Measurements from ENCODE around the gene TRABD2B.

The TRABD2B gene

DNA sequence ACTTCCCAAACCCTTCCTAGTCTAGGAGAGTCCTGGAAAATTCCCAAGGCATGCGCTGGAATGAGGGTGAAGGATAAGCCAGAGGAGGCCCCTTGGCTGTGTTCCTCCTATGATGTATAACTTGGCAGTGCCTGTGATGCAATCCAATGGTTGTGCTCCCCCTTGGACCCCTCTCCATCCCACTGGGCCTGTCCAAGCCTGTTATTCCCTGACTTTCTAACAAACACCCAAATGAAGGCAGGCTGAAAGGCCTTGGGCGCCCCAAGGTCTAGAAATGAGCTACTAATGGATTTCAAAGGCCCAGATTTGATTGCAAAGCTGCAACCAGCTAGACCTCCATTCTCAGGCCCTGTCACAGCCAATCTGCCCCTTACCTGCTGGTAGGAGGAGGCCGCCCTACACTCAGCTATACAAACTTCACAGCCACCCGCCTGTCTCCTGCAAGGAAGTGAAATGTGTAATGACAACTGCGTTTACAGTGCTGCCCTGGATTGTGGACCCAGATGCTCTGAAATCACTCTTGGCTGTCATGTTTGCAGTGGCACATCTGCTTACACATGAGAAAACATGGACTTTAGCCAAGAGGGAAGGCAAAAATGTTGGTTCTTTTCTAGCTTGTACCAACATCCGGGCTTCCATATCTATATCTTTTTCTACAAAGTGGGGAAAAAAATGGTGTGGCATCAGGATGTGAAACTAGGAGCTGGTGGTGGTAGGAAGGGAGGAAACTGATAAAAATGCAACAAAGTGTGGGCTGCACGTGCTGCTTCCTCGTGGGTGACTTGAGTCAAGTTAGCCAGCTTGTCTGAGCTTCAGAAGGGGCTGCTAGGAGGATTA is 130.4 kb downstream of the TRABD2B start:
- TF ChIP-seq, protein P1, sequence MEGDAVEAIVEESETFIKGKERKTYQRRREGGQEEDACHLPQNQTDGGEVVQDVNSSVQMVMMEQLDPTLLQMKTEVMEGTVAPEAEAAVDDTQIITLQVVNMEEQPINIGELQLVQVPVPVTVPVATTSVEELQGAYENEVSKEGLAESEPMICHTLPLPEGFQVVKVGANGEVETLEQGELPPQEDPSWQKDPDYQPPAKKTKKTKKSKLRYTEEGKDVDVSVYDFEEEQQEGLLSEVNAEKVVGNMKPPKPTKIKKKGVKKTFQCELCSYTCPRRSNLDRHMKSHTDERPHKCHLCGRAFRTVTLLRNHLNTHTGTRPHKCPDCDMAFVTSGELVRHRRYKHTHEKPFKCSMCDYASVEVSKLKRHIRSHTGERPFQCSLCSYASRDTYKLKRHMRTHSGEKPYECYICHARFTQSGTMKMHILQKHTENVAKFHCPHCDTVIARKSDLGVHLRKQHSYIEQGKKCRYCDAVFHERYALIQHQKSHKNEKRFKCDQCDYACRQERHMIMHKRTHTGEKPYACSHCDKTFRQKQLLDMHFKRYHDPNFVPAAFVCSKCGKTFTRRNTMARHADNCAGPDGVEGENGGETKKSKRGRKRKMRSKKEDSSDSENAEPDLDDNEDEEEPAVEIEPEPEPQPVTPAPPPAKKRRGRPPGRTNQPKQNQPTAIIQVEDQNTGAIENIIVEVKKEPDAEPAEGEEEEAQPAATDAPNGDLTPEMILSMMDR (conservative IDR thresholded peaks at IDR 0.05) = no peak
- no peak overlapping the region; the same call in 1 of the 2 replicates for H3K27ac ChIP-seq

DNA sequence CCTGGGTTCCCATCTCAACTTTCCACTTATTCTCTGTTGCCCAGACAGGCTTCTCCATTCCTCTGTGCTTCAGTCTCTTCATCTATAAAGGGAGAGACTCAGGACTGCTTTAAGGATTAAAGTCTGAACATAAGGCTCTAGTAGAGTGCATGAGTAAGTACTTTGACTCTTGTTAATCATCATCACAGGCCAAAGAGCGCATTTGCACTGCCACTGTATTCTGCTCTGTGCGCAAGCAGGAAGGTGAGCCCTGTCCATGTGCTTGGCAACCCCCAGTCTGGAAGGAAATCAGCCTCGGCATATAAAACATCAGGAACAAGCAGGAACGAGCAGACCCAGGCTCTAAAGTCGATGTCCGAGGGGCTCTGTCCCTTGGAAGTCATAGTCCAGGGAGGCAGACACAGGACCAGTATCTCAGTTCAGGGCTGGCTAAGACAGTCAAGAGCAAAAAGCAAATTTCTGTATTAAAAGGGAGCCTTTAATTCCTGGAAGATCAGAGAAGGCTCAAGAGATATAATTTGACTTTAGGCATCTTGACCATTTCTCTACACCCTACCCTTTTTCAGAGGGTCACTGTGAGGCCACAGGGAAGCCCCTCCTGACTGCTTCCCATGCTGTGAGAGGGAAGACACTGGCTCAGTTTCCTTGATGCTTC is 131.2 kb downstream of the TRABD2B start:
- TF ChIP-seq, protein P1 (conservative IDR thresholded peaks at IDR 0.05) = no peak
- no peak overlapping the region for H3K27ac ChIP-seq

DNA sequence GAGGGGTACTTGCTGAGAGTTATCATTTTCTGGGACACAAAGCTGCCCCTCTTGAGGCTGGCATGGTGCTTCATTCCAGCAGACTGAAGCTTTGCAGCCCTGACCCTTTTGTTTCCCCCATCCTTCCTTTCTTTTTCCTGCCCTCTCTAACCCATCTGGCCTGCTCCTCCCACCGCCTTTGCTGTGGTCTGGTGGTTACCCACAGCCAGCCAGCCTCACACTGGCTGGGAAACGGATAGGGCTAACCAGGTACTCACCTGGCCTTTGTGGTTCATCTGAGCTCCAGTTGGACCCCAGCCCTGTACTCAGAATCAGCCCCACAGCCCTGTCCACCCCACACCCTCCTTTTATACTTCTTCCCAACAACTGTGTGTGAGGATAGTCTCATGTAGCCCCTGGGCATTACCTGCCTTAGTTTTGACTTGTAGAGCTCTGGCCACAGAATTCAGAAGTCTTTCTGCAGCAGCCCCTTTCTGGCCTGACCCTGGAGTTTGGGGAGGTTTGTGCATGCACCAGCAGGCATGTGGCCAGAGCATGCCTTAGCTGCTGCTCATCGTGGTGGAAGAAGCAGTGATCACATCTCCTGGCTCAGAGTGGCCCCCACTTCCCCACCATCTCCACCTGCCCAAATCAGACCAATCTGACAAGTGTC is 138.0 kb downstream of the TRABD2B start:
- no peak overlapping the region for H3K27ac ChIP-seq
- TF ChIP-seq, protein P1 (conservative IDR thresholded peaks at IDR 0.05) = no peak

DNA sequence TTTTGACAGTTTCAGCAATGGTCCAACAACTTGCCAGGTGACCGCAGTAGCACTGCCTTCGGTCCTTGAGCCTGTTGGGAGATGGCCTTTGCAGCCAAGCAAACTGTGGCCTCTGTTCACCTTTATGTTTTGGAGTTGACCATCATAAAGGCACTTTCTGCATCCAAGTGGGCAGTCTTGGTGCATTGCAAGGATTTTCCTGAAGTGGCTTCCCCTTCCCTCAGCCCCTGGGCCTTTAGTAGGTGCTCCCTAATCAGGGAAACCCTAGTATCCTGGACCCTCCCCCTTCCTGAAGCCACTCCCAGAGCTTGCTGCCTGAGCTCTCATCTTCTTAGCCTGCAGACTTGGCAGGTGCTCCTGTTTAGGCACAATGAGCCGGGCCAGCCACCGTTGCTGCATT is 140.2 kb downstream of the TRABD2B start:
- TF ChIP-seq, protein P1 (conservative IDR thresholded peaks at IDR 0.05) = no peak
- H3K27ac ChIP-seq = no peak overlapping the region

DNA sequence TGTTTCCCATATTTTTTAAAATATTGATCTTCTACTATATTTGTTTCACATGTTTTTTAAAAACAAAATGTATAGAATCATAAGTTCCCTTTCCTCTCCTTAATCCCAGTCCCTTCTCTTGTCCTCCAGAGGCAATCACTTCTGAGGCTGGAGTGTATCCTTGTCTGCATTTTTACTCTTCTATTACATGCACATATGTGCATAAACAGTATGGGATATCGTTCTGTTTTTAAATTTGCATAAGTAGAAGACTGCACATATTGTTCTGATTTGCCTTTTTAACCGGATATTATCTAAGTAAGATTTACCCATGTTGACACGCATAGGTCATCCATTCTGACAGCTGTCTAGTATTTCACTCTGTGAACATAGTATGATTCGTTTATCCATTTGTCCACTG is 142.0 kb downstream of the TRABD2B start:
- no peak overlapping the region for H3K27ac ChIP-seq
- TF ChIP-seq, protein P1 (conservative IDR thresholded peaks at IDR 0.05) = no peak

DNA sequence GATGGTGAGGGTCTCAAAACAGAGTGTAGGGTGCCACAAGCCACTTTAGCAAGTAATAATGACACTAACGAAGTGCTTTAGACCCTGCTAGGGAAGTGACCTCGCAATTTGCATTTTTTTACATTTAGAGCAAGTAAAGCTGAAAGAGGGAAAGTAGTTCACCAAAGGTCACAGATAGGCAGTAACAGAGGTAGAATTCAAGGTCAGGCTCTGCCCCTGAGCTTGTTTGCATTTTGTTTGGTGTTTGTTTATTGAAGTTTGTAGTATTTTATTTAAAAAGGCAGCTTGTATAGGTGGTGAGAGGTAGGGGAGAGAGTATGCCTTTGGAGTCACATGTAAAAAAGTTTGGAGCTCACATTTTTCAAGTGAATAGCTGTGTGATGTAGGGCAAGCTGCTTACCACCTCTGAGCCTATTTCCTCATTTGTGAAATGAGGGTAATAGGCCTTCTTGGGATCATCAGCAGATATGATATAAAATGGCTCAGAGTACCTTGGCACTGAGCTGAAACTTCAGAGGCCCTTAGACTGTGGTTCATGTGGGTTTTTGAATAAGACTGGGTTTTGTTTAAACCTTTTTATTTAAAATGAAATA is 142.5 kb downstream of the TRABD2B start:
- H3K27ac ChIP-seq = no peak overlapping the region
- TF ChIP-seq, protein P1 (conservative IDR thresholded peaks at IDR 0.05) = no peak

DNA sequence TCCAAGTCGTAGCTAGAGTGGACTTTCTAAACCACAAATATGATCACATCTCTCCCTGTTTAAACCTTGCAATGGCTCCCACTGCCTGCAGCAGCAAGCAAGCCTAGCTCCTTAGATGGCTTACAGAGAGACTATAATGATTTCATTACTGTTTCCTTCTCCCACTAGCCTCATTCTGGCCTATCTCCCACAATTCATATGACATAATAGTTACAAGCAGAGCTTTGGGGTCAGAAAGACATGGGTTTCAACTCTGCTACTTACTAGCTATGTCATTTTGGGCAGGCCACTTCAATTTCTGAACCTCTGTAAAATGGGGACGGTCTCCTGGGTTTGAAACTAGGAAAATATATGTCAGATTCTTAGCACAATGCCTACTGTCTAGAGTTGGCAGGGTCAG is 143.3 kb downstream of the TRABD2B start:
- no peak overlapping the region for H3K27ac ChIP-seq
- TF ChIP-seq, protein P1 (conservative IDR thresholded peaks at IDR 0.05) = no peak

Data from VCaP (cell line).